GM12801 (cell line): ENCODE measurements around the gene CXCL6.

Experiments
- CTCF ChIP-seq: IDR thresholded peaks from one replicate; pipeline ENCODE4 v1.5.1; 2011; ENCODE audit warnings: control low read depth; ENCODE audit not compliant: insufficient read length; ENCODE audit errors: extremely low read depth

Gene CXCL6

GRCh38 chr4:73836373-73837279 is at the start of gene CXCL6:
Gene CXCL6, plus strand, starts transcription at chr4:73836678. Its CDS starts 73 bp downstream, at chr4:73836751.
- TF ChIP-seq CTCF, result no peak

DNA sequence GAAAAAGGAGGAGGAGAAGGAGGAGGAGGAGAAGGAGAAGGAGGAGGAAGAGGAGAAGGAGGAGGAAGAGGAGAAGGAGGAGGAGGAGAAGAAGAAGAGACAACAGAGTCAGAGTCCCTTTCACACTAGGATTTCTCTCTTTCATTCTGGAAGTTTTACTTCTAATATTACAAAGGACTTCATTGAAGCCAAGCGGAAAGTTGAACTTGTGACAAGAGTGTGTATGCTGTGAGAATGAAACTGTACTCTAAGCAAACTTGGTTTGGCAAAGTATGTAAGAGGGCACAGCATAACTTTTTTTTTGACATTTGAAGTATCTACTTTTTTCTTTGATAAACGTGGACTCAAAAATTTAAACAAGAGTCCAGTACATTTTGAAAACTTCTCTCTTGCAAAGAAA is 48.1 kb upstream of the CXCL6 start:
- TF ChIP-seq CTCF, result no peak

DNA sequence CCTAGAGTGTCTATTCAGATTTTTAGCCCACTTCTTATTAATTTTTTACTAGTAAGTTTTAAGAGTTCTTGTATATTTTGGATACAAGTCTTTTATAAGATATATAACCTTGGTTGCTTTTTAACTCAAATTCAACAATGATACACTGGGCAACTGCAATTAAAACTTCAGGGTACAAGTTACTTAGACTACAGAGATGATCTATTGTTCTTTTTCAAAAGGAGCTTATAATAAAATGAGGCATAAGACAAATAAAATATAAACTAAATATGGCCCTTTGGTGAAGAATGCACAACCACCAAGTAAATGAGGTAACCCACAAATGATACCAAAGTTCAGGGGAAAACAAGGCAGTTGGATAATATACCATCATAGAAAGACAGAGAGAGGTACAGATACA is 37.6 kb upstream of the CXCL6 start:
- TF ChIP-seq CTCF, result no peak

DNA sequence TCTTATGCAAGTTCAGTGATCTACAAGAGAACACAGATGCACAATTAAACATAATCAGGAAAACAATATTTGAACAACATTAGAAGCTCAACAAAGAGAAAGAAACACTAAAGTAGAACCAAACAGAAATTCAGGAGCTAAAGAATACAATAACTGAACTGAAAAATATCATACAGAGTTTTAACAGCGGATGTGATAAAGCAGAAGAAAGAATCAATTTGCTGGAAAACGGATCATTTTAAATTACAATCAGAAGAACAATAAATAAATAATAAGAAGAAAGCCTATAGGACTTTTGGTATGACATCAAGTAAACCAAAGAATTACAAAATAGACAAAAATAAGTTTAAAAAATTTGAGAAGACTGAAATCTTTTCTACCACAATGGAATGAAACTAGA is 36.3 kb upstream of the CXCL6 start:
- no peak for TF ChIP-seq CTCF

GRCh38 chr4:73801692-73802091 is 34.8 kb upstream of the CXCL6 start:
- TF ChIP-seq CTCF, result no peak

GRCh38 chr4:73803213-73803612 is 33.3 kb upstream of the CXCL6 start:
- no peak for TF ChIP-seq CTCF

- TF ChIP-seq CTCF, result no peak
Measured at GRCh38 chr4:73810191-73810590, 26.3 kb upstream of the CXCL6 start.

DNA sequence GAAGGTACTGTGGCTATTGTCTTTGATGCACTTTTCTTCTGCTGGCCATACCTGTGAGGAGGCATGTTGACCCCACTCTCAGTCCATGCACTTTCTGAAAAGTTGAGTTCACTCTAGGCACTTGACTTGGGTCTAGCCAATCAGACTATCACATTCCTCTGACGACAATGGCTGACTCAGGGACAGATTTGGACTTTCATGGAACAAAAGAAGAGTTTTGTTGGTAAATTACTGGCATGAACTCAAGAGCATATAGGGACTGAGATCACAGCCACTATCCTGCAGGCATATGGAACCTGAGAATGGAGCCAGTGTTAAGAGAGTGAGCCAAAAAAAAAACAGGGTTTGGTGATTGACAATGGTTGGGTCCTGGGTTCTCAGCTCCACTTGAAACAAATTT is 24.6 kb upstream of the CXCL6 start:
- TF ChIP-seq CTCF, result no peak
